ENCODE results near the gene LAGE3.

Gene LAGE3

DNA sequence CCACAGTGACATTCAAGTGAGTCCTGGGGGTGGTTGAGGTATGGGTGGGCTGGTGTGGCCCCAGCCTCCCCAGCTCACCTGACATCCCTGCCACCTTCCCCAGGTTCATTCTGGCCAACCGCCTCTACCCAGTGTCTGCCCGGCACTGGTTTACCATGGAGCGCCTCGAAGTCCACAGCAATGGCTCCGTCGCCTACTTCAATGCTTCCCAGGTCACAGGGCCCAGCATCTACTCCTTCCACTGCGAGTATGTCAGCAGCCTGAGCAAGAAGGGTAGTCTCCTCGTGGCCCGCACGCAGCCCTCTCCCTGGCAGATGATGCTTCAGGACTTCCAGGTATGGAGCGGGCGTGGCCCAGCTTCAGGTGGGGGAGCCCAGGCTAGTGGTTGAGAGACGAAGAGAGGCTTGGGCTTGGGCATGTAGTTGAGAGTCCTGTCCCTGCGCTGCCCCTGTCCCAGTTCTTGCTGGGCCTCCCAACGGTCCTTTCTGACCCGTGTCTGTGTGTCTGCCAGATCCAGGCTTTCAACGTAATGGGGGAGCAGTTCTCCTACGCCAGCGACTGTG lies 43.8 kb downstream of the LAGE3 start:
- DNase-seq (ENCODE audit: low read depth, low spot score) = no peak

DNA sequence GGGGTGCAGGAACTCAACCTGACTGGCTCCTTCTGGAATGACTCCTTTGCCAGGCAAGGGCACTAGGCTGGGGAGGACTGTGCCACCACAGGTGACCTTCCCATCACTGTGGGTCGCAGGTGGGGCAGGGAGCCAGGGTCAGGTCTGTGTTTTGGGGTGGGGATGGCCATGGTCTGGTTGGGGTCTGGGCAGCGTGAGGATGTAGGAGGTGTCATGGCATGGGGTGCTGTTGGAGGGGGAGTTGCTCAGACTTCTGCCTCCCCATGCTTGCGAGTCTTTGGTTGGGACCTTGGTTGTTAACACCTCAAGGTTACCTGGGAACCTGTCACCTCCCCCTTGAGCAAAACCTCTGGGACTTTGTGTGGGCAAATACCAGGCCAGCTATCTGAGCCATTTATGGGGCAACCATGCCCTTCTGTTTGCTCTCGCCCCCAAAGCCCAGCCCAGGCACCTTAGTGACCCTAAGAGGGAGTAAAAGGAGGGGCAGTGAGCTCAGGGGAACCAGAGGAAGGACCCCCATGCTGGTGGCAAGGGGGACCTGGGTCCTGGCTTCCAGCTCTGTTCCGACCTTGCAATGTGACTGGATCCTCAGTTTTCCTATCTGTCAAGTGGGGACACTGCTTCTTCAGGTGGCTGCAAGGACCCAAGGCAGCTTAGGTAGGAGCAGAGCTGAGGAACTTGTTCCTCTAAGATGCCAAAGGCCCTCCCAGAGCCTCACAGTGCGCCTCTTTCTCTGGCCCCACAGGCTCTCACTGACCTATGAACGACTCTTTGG lies 44.5 kb downstream of the LAGE3 start:
- DNase-seq (ENCODE audit: low read depth, low spot score) = no peak

GRCh38 chrX:154433605-154434004 lies 45.5 kb downstream of the LAGE3 start:
- no peak for DNase-seq (ENCODE audit: low read depth, low spot score)

GRCh38 chrX:154432210-154432609 lies 46.9 kb downstream of the LAGE3 start:
- no peak for DNase-seq (ENCODE audit: low read depth, low spot score)

GRCh38 chrX:154431341-154431740 lies 47.7 kb downstream of the LAGE3 start:
- no peak for DNase-seq (ENCODE audit: low read depth, low spot score)

GRCh38 chrX:154430916-154431315 lies 48.2 kb downstream of the LAGE3 start:
- DNase-seq (ENCODE audit: low read depth, low spot score) = no peak

- no peak for DNase-seq (ENCODE audit: low read depth, low spot score)
Measured at GRCh38 chrX:154430479-154430878, 48.6 kb downstream of the LAGE3 start.

DNA sequence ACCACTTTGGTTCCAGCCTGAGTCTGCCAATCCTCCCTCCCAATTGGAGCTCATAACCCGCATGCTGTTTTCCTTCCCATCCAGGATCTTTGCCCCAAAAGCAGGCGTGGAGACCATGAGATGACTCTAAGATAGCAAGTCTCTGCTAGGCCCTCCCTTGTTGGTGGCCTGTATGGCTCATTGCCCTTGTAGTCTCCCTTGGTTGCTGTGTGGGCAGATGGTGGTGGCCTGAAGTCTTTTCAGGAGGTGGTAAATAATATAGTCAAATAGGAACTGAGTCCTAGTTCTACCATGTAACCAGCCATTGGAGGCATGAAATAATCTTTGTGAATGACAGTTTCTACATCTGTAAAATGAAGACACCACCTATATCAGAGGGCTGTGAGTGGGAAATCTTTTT lies 49.4 kb downstream of the LAGE3 start:
- no peak for DNase-seq (ENCODE audit: low read depth, low spot score)

GRCh38 chrX:154428176-154429171 lies 50.6 kb downstream of the LAGE3 start, which contains the start of gene ATP6AP1:
TSS of gene ATP6AP1 (plus strand) at chrX:154428677. CDS start at chrX:154428693, 16 bp downstream.
- peak; percentile 61 for DNase-seq (ENCODE audit: low read depth, low spot score)
